Panc1 (cell line): ENCODE data around the gene MAP2. TPM values are rescaled to one million over a fixed set of nuclear protein-coding genes. Genes with fewer than 3 reads are reported as not detected.
A peak's percentile ranks its signal among the peaks of the same experiment; 100 is the strongest.

Experiments
- ATAC-seq: fragments of 200-7000 bp; cut with Tn5 transposase; 2 replicates; pipeline ENCODE4 v1.9.1; 2020; ENCODE audit warnings: mild to moderate bottlenecking, moderate library complexity
- BruUV-seq: library from RNA; stranded (reverse); fragments of 400-500 nt; replicated peaks from 2 replicates; lab custom pipeline; 2021; lab: Mats Ljungman, UMichigan
- CTCF ChIA-PET: fragments of 300-600 bp; sonication (Branson Sonifier 250); formaldehyde crosslinking; loops from one replicate; lab custom pipeline; 2022; ENCODE audit warnings: antibody characterized with exemption; lab: Charles Lee
- POLR2A ChIA-PET: fragments of 300-600 bp; sonication (Branson Sonifier 250); formaldehyde crosslinking; loops from one replicate; lab custom pipeline; 2022; ENCODE audit warnings: antibody characterized with exemption; lab: Charles Lee
- DNase-seq: peaks from one replicate; pipeline ENCODE4 v3.0.0-alpha.2; 2010; ENCODE audit warnings: low read depth, low spot score
- H3K27ac ChIP-seq: 2 replicates; pipeline ENCODE4 v1.5.1; 2011; ENCODE audit warnings: mild to moderate bottlenecking, low read length, inconsistent platforms
- H3K27me3 ChIP-seq: fragments of 200-500 bp; sonication (Bioruptor generic); 2 replicates; pipeline ENCODE4 v1.6.0; 2014; ENCODE audit warnings: low read length, inconsistent platforms; ENCODE audit not compliant: control insufficient read depth, insufficient read depth
- H3K36me3 ChIP-seq: fragments of 200-500 bp; sonication (Bioruptor generic); 2 replicates; pipeline ENCODE4 v1.5.1; 2014; ENCODE audit warnings: inconsistent platforms, mild to moderate bottlenecking, low read length, moderate library complexity; ENCODE audit not compliant: control insufficient read depth, insufficient read depth
- H3K4me1 ChIP-seq: 2 replicates; pipeline ENCODE4 v1.5.1; 2011; ENCODE audit warnings: inconsistent platforms, mild to moderate bottlenecking, low read length, moderate library complexity; ENCODE audit not compliant: control insufficient read depth, insufficient read depth
- H3K4me3 ChIP-seq, 2 experiments: 2 replicates each; pipeline ENCODE4 v1.5.1; 2011 to 2012; ENCODE audit warnings: low read depth in 2 of 2, low read length in 2 of 2, mild to moderate bottlenecking in 2 of 2, inconsistent platforms in 1 of 2, moderate library complexity in 1 of 2
- H3K9me3 ChIP-seq: fragments of 200-500 bp; sonication (Bioruptor generic); 2 replicates; pipeline ENCODE4 v1.5.1; 2014; ENCODE audit warnings: low read depth, mild to moderate bottlenecking, inconsistent platforms, low read length, moderate library complexity; ENCODE audit not compliant: control insufficient read depth, insufficient read depth
- POLR2AphosphoS5 ChIP-seq: IDR thresholded peaks from 2 replicates; pipeline ENCODE4 v1.6.1; 2012; ENCODE audit warnings: mild to moderate bottlenecking, low read depth, low read length, moderate library complexity
- REST ChIP-seq, 2 experiments: IDR thresholded peaks; 2 replicates each; pipeline ENCODE4 v1.6.1; 2011 to 2012; ENCODE audit warnings: low read depth in 2 of 2, control low read depth in 1 of 2, low read length in 1 of 2, mild to moderate bottlenecking in 1 of 2, moderate library complexity in 1 of 2; ENCODE audit not compliant: insufficient read depth in 1 of 2
- SIN3A ChIP-seq: IDR thresholded peaks from 2 replicates; pipeline ENCODE4 v1.6.1; 2012; ENCODE audit warnings: low read depth, mild to moderate bottlenecking, low read length, moderate library complexity, borderline replicate concordance; ENCODE audit not compliant: insufficient read depth
- TCF7L2 ChIP-seq: IDR thresholded peaks from 2 replicates; pipeline ENCODE4 v1.6.1; 2011; ENCODE audit warnings: mild to moderate bottlenecking, low read depth, low read length, inconsistent platforms
- in situ Hi-C: cut with HindIII; loops from 2 replicates; pipeline ENCODE4 v1.10.0; 2016; ENCODE audit warnings: low sequenced_read_pairs, low pct_unique_long_range_greater_than_20kb
- intact Hi-C: fragments of 100-400 bp; cut with micrococcal nuclease; formaldehyde crosslinking; loops from one replicate; pipeline ENCODE4 v1.10.0; 2022; ENCODE audit not compliant: unreplicated experiment
- total RNA-seq: library from RNA; stranded (reverse); gene quantifications from one replicate; pipeline ENCODE4 v1.2.1, GENCODE V29; 2021; ENCODE audit not compliant: unreplicated experiment
- TF ChIP-seq, protein P1 (sequence below): fragments of 450-650 bp; IDR thresholded peaks from 2 replicates; pipeline ENCODE4 v1.5.1; 2017; ENCODE audit warnings: mild to moderate bottlenecking

Gene MAP2
- total RNA-seq, 1 experiment from 2014 or later, result 44.9 TPM

- CTCF ChIA-PET, result interaction anchor here (0.5 kb wide), 1 partner anchor 148 kb away, joined by 3 read pairs; no protein-coding TSS in a partner anchor
- H3K4me1 ChIP-seq, result peaks cover 4% of the 10 kb centered on the region; the same call in 1 of the 2 replicates
- intact Hi-C loops, result no loop called here
- H3K36me3 ChIP-seq, result no peaks in the 10 kb centered on the region
- no TSS peak for BruUV-seq
- DNase-seq (no peak), ATAC-seq (no peak)
- H3K9me3 ChIP-seq, result no peaks in the 10 kb centered on the region
- no peaks in the 10 kb centered on the region for H3K27me3 ChIP-seq
- H3K27ac ChIP-seq, result no peak overlapping the region
- in situ Hi-C loops, result no loop called here
- H3K4me3 ChIP-seq, result no peak overlapping the region
- TF ChIP-seq TCF7L2, result no peak
- TF ChIP-seq POLR2AphosphoS5, result no peak
- TF ChIP-seq SIN3A, result no peak
- no peak for TF ChIP-seq REST (IDR thresholded peaks at IDR 0.05; ENCODE audit: insufficient read depth in 1 of 2, low read depth in 2 of 2, low read length in 1 of 2)
- TF ChIP-seq, protein P1, sequence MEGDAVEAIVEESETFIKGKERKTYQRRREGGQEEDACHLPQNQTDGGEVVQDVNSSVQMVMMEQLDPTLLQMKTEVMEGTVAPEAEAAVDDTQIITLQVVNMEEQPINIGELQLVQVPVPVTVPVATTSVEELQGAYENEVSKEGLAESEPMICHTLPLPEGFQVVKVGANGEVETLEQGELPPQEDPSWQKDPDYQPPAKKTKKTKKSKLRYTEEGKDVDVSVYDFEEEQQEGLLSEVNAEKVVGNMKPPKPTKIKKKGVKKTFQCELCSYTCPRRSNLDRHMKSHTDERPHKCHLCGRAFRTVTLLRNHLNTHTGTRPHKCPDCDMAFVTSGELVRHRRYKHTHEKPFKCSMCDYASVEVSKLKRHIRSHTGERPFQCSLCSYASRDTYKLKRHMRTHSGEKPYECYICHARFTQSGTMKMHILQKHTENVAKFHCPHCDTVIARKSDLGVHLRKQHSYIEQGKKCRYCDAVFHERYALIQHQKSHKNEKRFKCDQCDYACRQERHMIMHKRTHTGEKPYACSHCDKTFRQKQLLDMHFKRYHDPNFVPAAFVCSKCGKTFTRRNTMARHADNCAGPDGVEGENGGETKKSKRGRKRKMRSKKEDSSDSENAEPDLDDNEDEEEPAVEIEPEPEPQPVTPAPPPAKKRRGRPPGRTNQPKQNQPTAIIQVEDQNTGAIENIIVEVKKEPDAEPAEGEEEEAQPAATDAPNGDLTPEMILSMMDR, result no peak
- POLR2A ChIA-PET, result no interaction called here
These were observed 150.7 kb downstream of the MAP2 start for GRCh38 chr2:209574515-209574914.

GRCh38 chr2:209577376-209578357, 153.8 kb downstream of the MAP2 start:
- Histone ChIP-seq H3K4me3 (no peak overlapping the region), H3K36me3 (no peaks in the 10 kb centered on the region; the same call in 1 of the 2 replicates), H3K27ac (peak overlapping the region; percentile 51; the same call in 1 of the 2 replicates), H3K27me3 (no peaks in the 10 kb centered on the region), H3K9me3 (no peaks in the 10 kb centered on the region), H3K4me1 (peaks cover 6% of the 10 kb centered on the region; the same call in 1 of the 2 replicates)
- no peak for ATAC-seq
- ChIA-PET CTCF (interaction anchor here (0.6 to 1.5 kb wide), 3 partner anchors 55 to 154 kb away, joined by 3 to 9 read pairs (median 5); partner anchors contain the start of gene MAP2), POLR2A (no interaction called here)
- no peak for DNase-seq
- in situ Hi-C loops (no loop called here), intact Hi-C loops (loop anchor here (1.0 kb wide), 1 partner anchor 243 kb away; no protein-coding TSS in a partner anchor)
- TF ChIP-seq REST (IDR thresholded peaks at IDR 0.05; ENCODE audit: insufficient read depth in 1 of 2, low read depth in 2 of 2, low read length in 1 of 2) (no peak), TCF7L2 (no peak), POLR2AphosphoS5 (no peak), SIN3A (no peak)
- TF ChIP-seq, protein P1, result peak; percentile 55; the same call in 1 of the 2 replicates
- no TSS peak for BruUV-seq
